Sigmoid colon (tissue), 4 donors: Measurements from ENCODE around the gene WDTC1.

Experiments used
- CTCF ChIP-seq, 4 experiments: fragments of 450-650 bp in 3 of 4; fragments of 200-600 bp in 1 of 4; IDR thresholded peaks; one replicate each; pipeline ENCODE4 v1.5.1; 2016 to 2019; ENCODE audit warnings: antibody characterized with exemption in 4 of 4, mild to moderate bottlenecking in 3 of 4, moderate library complexity in 2 of 4
- EP300 ChIP-seq, 4 donors: sonication (generic); formaldehyde crosslinking; IDR thresholded peaks; one replicate each; pipeline ENCODE4 v1.6.1; 2017; ENCODE audit warnings: antibody characterized with exemption in 4 of 4
- POLR2A ChIP-seq, 2 donors: fragments of 450-650 bp; IDR thresholded peaks; one replicate each; pipeline ENCODE4 v1.6.1; 2016; ENCODE audit warnings: antibody characterized with exemption in 2 of 2, mild to moderate bottlenecking in 2 of 2, moderate library complexity in 2 of 2
- POLR2AphosphoS5 ChIP-seq, 4 donors: sonication (generic); formaldehyde crosslinking; IDR thresholded peaks; one replicate each; pipeline ENCODE4 v1.6.1; 2017; ENCODE audit warnings: antibody characterized with exemption in 4 of 4

GRCh38 chr1:27303509-27303908 lies 69.1 kb downstream of the WDTC1 start:
- TF ChIP-seq POLR2A (IDR thresholded peaks at IDR 0.05) = no peak
- no peak for TF ChIP-seq POLR2AphosphoS5 (IDR thresholded peaks at IDR 0.05)
- TF ChIP-seq CTCF (IDR thresholded peaks at IDR 0.05) = no peak
- no peak for TF ChIP-seq EP300 (IDR thresholded peaks at IDR 0.05)
